D341Med (cell line): ENCODE data around the gene GLIS1.

ENCODE experiments used
- DNase-seq: peaks from one replicate; pipeline ENCODE4 v3.0.0; 2012; ENCODE audit warnings: low spot score

Gene GLIS1

GRCh38 chr1:53736290-53736689 lies 2.7 kb downstream of the GLIS1 start:
- no peak for DNase-seq

DNA sequence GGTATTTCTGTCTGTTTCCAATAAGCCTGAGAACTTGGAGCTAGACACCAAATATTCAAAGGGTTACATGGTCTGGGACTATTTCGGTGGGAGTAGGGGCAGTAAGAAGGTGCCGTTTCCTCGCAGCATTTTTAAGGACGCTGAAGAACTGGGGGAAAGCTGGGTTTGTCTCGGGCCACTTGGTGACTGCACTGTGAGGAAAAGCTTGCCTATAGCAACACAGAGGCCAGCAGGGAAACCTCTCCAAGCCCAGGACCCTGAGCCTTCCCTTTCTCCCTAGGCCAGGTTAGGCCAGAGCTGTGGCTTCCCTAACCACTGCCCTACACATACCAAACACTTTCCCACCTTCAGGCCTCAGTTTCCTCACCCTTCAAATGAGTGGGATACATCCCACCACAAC lies 3.3 kb downstream of the GLIS1 start:
- no peak for DNase-seq

GRCh38 chr1:53735261-53735660 lies 3.7 kb downstream of the GLIS1 start:
- DNase-seq: no peak

DNA sequence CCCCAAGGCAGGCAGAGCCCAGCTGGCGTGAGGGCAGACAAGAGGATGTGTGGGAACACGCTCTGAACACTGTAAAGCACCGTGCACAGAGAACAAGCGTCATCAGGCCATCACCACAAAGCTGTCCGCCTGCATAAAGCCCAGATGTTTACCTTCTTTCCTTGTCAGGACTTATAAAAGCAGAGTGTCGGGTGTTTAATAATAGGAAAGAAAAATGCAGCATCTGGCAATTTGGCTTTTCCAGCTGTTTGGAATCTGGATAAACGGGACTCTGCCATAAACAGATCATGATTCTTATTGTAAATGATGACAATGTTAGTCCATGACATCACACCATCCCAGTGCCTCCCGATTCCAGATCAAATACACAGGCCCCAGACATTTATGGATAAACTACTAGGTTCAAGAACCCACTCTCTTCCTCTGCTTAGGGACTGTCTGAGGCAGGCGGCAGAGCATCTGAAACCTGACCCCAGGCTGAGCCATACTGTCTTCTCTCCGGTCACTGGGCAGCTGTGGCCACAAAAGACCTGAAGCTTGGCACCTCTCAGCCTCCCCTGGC lies 4.2 kb downstream of the GLIS1 start:
- no peak for DNase-seq

DNA sequence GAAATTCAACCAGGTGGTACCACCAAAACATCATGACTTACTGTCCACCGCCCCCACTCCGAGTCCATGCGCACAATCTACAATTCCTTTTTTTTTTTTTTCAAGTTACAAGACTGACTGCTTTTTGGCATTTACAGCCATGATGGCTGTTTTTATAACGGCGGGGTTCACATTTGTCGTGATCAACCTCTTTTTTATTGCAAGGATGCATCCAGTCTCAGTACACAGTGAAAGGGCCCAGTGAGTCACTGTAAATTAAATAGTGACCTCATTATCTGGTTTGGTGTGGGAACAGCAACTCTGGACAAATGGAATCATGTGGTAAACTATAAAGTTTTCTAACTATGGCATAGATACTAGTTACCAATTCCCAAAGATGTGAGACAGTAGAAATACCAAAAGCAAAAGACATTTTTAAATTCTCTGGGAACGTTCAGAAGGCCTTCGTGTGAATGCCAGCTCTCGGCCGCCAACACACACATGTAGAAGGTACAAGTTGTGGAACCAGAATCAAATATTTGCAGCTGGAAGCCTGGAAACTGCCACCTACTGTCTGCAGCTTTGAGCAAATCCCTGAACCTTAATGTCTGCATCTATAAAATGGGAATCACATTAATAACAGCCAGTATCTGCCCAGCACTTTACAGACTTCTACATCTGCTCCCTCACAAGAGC lies 4.9 kb downstream of the GLIS1 start:
- DNase-seq: no peak

DNA sequence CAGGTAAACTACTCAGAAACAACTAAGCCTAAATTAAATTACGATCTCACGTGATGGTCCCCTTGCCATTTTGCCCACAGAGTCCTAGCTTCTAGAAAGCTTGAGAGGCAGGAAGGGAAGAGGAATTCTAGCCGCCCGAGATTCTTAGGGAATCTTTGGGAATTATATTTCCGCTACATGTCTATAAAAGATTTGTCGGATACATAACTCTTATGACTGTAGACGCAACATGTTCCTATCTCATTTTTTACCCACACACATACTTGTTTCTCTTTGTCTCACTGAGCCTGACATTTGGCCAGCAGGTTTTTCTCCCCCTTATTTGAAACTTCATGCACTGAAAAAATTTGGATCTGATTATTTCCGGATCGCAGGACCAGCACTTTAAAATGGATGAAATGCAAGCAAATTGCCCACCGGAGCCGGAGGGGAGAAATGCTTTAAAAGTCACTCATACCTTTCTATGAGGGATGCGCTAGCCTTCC lies 5.5 kb downstream of the GLIS1 start:
- no peak for DNase-seq

DNA sequence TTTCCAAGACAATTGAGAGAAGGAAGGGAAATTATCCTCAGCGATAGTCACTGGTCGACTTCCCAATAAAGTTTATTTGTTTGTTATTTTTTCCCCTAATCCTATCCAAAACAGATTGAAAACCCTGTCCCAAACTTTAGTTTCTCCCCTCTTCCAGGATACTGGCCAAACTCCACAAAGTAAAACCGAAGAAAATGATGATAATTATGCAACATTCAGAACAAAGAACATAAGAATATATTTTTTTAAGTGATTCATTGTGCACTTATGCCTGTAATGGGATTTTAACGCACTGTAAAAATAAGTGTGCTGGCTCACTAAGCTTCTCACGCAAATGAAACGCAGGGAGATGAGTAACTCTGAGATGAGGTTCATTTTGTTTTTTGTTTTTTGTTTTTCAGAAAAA lies 6.0 kb downstream of the GLIS1 start:
- DNase-seq: no peak

- DNase-seq: no peak
Measured at GRCh38 chr1:53732409-53732808, 6.6 kb downstream of the GLIS1 start.

GRCh38 chr1:53731779-53732305 lies 7.1 kb downstream of the GLIS1 start:
- DNase-seq: no peak

DNA sequence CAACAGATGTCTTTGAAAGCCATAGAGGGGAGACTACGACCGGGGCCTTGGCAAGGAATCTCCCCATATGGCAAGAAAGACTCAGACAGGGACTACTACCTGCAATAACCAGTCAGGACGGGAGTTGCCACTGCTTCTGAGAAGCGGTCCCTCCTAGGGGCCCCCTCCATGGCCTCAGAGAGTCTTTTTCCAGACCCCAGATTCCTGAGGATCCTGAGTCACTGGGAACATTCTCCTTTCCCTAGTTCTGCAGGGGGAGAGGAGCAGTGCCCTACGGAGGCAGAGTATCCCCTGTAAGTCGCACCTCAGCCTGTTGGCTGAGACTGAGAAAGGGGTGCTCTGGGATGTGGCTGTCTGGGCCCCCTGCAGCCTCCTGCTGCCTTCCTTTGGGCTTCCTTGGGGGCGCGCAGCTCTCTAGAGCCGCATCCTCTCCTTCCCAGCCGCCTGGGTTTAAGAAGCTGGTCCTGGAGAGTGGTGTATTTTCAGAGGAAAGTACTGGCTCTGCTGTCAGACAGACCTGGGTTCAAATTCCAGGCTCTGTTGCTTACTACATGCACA lies 7.8 kb downstream of the GLIS1 start:
- DNase-seq: no peak

- no peak for DNase-seq
Measured at GRCh38 chr1:53730224-53730865, 8.6 kb downstream of the GLIS1 start.

- no peak for DNase-seq
Measured at GRCh38 chr1:53729456-53730223, 9.3 kb downstream of the GLIS1 start.

GRCh38 chr1:53728702-53729455 lies 10.1 kb downstream of the GLIS1 start:
- no peak for DNase-seq

- DNase-seq: no peak
Measured at GRCh38 chr1:53728196-53728595, 10.8 kb downstream of the GLIS1 start.

- DNase-seq: no peak
Measured at GRCh38 chr1:53727461-53728092, 11.4 kb downstream of the GLIS1 start.

DNA sequence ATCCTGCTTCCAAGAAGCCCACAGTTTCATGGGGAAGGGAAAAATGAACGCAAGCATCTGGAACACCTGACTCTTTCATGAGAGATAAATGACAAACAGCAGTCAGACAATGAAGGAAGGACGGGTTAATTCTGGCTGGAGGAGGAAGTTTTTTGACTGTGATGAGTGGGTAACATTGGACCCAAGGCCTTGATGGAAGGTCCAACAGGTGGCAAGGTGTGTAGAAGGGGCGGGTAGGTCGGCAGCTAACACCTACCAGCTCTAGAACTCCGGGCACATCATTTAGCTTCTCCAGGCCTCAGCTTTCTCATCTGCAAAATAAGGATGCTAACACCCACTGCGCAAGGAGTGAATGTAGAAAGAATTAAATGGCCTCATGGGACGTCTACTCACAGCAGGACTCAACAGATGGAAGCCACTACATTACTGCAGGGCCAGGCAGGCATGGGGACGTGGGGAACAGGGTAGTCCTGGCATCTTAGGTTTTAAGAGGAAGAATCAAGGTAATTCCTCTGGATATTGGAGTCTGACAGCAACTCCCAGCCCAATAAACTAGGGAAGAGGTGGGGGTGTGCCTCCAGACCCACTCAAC lies 12.9 kb downstream of the GLIS1 start:
- DNase-seq: no peak

DNA sequence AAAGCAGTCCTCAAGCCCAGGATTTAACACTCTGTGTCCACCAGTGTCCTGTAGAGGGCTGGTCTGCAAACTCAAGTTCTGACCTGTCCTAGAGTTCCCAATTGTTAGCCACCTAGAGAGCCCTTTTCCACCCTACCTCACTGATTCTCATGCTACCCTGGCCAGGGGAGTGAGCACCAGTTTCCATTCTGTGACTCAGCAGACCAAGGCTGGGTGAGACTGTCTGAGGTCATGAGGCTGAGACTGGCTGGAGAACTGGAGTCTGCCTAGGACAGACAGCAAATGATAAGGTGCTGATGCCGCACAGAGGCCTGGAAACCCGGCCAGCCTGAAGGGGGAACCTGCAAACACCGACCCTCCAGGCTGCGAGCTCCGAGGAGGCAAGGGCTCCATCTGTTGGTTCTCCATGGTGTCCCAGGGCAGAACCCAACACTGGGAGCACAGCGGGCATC lies 13.7 kb downstream of the GLIS1 start:
- DNase-seq: peak; percentile 55

GRCh38 chr1:53722025-53722424 lies 16.9 kb downstream of the GLIS1 start:
- DNase-seq: no peak

GRCh38 chr1:53721088-53721487 lies 17.9 kb downstream of the GLIS1 start:
- no peak for DNase-seq

- DNase-seq: no peak
Measured at GRCh38 chr1:53719469-53719868, 19.5 kb downstream of the GLIS1 start.
